Frontal cortex (tissue), 4 donors: ENCODE results near the gene MCOLN1. TPM values are rescaled to one million over a fixed set of nuclear protein-coding genes. Genes with fewer than 3 reads are reported as not detected.
A peak's percentile ranks its signal among the peaks of the same experiment; 100 is the strongest.
"Not testable (repeated sequence)": the region's sequence is repeated elsewhere in the genome, so short reads cannot be mapped to it uniquely, and the experiment has no call there.

Experiments used
- DNase-seq, 2 donors: peaks; one replicate each; pipeline ENCODE4 v3.0.0; 2012; ENCODE audit warnings: low spot score in 2 of 2
- FAIRE-seq: peaks from 2 replicates; lab custom pipeline; 2012; peaks lifted over from hg19 to GRCh38; lab: Jason Lieb, UNC
- total RNA-seq: library from RNA; depleted of rRNA; stranded (reverse); fragments of >200 nt; gene quantifications from one replicate; pipeline ENCODE4 v1.2.3, GENCODE V29; 2014
- donor health status: control.
- donor health status: control.
- donor health status: control.

Gene MCOLN1
- total RNA-seq, 1 donor from 2014 or later = 7.7 TPM

DNA sequence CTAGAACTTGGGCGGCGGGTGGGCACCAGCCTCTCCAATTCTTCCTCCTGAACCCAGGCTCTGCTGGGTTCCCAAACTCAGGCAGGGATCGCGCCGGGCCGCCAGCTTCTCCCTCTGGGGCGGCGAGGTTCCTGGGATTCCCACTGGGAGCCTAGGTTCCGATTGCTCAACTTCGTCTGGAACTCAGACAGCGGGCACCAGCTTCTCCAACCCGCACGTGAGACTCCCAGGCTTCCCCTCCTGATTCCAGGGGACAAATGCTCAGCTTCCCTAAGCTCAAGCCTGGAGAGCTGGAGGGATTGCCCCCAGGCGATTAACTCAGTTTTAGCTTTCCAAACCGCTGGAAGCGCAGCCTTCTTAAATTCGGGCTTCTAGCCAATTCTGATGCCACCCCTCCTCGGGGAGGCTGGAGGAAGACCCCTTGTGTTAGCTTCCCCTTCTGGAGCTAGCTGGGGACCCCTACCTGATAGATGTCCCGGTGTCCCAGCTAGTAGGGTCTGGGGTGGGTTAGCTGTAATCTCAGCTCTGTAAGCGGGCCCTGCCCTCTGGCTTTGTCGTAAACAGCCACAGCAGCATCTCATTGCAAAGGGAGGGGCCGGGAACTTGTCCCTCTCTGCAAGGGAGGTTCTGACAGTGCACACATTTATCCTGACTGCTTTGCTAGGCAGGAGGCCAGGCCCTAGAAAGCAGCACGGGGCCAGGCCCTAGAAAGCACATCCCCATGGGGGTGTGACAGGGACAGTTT, 671 bp downstream of the MCOLN1 start:
- FAIRE-seq (no peak), DNase-seq (no peak)

GRCh38 chr19:7524523-7524922, 2.1 kb downstream of the MCOLN1 start:
- FAIRE-seq (no peak), DNase-seq (no peak)

DNA sequence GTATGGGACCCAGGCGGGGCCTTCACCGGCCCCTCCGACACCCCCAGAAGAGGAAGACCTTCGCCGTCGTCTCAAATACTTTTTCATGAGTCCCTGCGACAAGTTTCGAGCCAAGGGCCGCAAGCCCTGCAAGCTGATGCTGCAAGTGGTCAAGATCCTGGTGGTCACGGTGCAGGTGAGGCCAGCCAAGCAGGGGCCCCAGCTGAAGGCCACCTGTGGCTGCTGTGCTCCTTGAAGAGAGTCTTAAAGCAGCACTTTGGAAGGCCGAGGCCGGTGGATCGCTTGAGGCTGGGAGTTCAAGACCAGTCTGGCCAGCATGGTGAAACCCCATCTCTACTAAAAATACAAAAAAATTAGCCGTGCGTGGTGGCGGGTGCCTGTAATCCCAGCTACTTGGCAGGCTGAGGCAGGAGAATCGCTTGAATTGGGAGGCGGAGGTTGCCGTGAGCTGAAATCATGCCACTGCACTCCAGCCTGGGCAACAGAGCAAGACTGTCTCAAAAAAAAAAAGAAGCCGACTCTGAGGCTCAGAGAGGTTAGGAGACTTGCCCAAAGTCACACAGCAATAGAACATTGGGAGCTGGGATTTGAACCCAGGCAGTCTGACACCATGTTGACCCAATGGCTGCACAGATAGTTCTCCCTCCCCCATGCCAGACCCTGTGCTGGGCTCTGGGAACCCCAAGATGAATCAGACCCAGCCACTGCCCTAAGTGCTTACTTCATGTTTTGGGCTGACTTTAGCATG, 2.7 kb downstream of the MCOLN1 start:
- FAIRE-seq (no peak), DNase-seq (no peak)

- FAIRE-seq (no peak), DNase-seq (no peak)
These were observed 3.9 kb downstream of the MCOLN1 start for GRCh38 chr19:7526059-7526929.

GRCh38 chr19:7527516-7528191, 5.2 kb downstream of the MCOLN1 start:
- no peak for DNase-seq
- no peak for FAIRE-seq

- DNase-seq = no peak
- FAIRE-seq = no peak
These were observed 5.7 kb downstream of the MCOLN1 start for GRCh38 chr19:7528192-7528519.

DNA sequence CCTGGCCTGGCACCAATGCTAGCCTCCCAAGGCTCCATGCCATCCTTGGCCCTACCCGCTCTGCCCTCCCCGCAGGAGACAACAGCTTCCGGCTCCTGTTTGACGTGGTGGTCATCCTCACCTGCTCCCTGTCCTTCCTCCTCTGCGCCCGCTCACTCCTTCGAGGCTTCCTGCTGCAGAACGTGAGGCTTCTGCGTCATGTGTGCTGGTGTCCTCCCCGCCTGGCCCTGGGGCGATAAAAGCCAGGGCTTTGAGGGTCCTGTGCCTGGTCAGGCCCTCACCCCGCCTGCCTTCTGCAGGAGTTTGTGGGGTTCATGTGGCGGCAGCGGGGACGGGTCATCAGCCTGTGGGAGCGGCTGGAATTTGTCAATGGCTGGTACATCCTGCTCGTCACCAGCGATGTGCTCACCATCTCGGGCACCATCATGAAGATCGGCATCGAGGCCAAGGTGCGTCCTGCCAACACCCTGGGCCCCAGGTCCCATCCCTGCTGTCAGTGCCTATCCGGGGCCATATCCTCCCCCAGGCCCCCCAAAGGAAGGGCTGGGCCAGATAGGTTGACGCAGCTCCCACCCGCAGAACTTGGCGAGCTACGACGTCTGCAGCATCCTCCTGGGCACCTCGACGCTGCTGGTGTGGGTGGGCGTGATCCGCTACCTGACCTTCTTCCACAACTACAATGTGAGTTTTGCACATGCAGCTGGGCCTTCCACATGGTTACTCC, 6.3 kb downstream of the MCOLN1 start:
- DNase-seq (no peak), FAIRE-seq (no peak)

DNA sequence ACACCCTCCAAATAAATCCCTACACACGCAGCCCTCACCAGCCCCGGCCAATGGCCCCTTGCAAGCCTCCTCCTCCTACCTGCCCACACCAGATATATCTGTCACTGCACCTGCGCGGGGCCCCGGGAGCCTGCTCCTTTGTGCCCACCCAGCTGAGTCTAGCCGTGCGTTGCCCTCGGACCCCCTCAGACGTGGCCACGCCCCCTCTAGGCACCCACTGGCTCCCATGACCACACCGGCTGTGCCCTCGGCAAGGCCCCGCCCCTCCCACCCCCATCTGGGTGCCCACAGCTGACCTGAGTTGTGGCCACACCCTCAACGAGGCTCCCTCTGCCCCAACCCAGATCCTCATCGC, 6.8 kb downstream of the MCOLN1 start:
- DNase-seq = no peak
- no peak for FAIRE-seq

DNA sequence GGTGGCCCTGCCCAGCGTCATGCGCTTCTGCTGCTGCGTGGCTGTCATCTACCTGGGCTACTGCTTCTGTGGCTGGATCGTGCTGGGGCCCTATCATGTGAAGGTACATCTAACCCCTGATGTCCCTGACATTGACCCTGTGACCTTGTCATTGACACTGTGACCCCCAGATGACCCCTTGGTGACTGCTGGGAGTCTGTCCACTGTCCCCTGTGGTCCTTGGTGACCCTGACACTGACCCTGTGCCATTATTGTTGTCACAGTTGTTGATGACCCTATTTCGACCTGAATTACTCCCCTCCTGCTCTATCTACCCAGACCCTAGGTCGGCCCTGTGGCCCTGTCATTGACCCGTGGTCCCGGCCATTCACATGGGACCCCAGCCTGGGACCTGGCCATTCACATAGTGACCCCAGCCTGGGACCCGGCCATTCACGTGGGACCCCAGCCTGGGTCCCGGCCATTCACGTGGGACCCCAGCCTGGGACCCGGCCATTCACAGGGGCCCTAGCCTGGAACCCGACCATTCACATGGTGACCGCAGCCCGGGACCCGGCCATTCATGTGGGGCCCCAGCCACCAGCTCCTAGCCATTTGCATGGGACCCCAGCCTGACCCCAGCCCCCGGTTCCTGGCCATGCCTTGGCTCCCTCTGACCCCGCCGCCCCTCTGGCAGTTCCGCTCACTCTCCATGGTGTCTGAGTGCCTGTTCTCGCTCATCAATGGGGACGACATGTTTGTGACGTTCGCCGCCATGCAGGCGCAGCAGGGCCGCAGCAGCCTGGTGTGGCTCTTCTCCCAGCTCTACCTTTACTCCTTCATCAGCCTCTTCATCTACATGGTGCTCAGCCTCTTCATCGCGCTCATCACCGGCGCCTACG, 7.4 kb downstream of the MCOLN1 start:
- DNase-seq = no peak
- no peak for FAIRE-seq

- DNase-seq (no peak), FAIRE-seq (no peak)
These were observed 11.0 kb downstream of the MCOLN1 start for GRCh38 chr19:7533281-7533885.

DNA sequence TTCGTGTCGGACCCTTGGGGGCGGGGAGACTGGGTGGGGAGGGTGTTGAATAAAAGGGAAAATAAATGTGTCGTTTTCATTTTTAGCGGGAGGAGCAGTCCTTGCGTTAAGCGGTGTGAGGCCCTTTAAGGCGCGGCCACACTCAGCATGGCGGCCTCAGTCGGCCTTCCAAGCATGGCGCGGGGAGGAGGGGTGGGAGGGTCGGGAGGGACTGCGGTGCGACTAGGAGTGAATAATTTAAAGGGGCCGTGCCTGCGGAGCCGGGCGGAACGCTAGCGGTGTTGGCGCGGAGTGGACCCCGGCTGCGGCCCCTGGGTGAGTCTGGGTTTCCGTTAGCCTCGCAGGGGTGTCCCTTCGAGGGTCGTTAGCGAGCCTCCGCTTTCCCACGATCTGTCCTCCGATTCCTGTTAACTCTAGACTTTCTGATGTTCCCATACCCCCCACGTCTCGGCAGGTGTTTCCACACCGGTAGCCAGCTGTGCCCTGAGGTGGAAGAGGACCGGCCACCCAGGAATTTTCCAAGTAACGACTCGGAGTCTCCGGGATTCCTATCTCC, 11.6 kb downstream of the MCOLN1 start:
- no peak for FAIRE-seq
- DNase-seq = peak; percentile 91 to 93

DNA sequence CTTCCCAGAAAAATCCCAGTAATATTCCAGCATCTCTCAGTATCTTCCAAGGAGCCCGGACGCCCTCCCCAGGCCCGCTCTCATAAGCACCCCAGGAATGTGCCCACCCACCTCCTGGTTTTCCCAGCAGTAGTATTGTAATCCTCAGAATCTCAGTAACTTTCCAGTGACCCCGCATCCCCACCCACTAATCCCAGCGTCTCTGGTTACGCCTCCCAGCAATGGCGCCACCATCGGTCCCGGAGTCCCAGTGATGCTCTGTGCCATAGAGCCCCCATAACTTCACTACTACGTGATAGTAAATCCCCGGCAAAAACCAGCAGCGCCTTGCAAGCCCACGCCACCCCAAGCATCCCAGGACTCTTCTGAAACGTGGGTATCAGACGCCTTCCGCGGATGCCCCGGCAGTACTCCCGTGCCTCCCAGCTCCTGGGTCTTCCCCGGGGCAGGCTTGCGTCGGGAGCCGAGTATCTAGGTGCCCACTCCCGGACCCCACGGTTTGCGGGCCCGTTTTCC, 12.2 kb downstream of the MCOLN1 start:
- FAIRE-seq (no peak), DNase-seq (peak; percentile 80 to 83)

DNA sequence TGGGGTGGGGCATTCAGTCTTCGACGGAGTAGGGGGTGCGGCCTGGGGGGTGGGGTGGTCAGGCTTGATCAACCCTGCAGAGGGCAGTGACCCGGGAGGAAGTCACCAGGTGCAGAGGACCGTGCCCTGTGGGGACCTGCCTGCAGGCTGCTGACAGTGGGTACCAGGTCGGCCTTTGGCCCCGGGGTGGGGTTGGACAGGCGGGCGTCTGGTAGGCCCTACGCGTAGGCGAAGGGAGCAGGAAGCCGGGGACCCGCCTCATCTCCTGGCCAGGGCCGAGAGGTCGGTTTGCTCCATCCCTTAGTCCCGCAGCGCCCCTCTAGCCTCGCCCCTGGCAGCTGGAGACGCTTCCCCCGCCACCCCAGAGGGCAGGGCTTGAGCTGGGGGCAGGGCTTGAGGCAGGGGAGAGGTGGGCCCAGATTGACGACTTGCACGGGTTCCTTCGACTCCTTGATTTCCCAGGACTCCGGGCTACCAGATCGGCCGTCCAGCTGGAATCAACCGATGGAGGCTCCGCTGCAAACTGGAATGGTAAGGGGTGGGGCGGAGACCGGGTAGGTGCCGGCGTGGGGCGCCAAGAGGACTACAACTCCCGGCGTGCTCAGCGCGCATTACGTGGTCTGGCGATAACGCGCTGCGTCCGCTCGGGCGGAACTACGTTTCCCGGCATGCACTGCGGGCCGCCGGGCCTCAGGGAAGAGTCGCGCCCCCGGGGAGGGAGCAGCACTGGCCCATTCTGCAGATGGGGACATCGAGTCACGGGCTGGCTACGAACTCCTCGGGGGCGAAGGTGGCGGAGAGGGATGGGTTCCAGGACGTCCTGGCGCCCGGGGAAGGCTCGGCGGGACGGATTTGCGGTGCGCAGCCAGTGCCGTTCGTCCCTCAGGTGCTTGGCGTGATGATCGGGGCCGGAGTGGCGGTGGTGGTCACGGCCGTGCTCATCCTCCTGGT, 12.9 kb downstream of the MCOLN1 start, which contains the start of gene PNPLA6:
Gene PNPLA6 (plus strand): TSS at position 671 of the 951 bp plus-strand sequence. CDS start 72 bp downstream, at position 743.
- no peak for FAIRE-seq
- peak; percentile 96 to 99 for DNase-seq

DNA sequence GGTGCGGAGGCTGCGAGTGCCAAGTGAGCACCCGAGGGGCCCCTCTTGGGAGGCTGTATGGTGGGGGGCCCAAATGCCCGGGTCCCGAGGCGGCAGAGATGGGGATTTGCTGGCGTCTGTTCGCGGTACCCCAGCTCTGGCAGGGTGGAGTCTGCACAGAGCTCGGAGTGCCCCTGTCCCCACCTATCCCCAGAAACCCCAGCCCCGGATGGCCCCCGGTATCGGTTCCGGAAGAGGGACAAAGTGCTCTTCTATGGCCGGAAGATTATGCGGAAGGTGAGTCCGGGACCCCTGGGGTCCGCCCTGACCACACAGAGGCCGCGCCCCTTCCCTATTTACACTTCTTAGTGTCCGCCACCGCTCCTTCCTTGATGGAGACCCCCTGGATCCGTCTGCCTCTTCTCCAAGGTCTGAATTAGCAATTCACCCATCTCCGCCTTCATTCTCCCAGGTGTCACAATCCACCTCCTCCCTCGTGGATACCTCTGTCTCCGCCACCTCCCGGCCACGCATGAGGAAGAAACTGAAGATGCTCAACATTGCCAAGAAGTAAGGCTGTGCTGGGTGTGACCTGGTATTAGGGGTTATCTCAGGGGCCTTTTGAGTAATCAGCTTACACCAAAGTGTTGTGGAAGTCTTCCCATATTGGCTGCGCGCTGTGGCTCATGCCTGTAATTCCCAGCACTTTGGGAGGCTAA, 13.7 kb downstream of the MCOLN1 start:
- FAIRE-seq (no peak), DNase-seq (peak in 1 of 2 donors; percentile 51)

DNA sequence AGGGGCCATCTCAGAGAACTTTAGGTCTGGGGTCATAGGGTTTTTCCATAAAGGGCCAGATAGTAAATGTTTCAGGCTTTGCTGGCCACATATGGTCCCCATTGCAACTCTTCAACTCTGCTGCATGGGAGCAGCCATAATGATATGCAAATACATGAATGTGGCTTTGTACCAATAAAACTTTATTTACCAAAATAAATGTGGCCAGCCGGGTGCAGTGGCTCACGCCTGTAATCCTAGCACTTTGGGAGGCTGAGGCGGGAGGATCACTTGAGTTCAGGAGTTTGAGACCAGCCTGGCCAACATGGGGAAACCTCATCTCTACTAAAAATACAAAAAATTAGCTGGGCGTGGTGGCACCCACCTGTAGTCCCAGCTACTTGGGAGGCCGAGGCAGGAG, 16.6 kb downstream of the MCOLN1 start:
- FAIRE-seq = not testable (repeated sequence)

More for the DNA sequence above, 16.6 kb downstream of the MCOLN1 start:
- not testable (repeated sequence) for DNase-seq
